GM12892 (cell line): Measurements from ENCODE around the gene ZNF208.
"Not testable (repeated sequence)": the region's sequence is repeated elsewhere in the genome, so short reads cannot be mapped to it uniquely, and the experiment has no call there.

Source experiments
- DNase-seq: peaks from one replicate; pipeline ENCODE4 v3.0.0; 2011; ENCODE audit not compliant: insufficient read length
- FAIRE-seq: peaks from 2 replicates; lab custom pipeline; 2011; peaks lifted over from hg19 to GRCh38; lab: Jason Lieb, UNC
- POLR2A ChIP-seq: IDR thresholded peaks from 2 replicates; pipeline ENCODE4 v1.6.1; 2011; ENCODE audit warnings: low read depth, low read length, control low read depth
- POLR2AphosphoS5 ChIP-seq: IDR thresholded peaks from 2 replicates; pipeline ENCODE4 v1.6.1; 2011; ENCODE audit warnings: low read depth, low read length, control low read depth
- TAF1 ChIP-seq: IDR thresholded peaks from 2 replicates; pipeline ENCODE4 v1.6.1; 2011; ENCODE audit warnings: low read depth, mild to moderate bottlenecking, control low read depth, low read length, borderline replicate concordance

Gene ZNF208

GRCh38 chr19:21915411-21915810 lies 95.3 kb downstream of the ZNF208 start:
- TF ChIP-seq TAF1 (no peak), POLR2AphosphoS5 (no peak), POLR2A (no peak)
- DNase-seq (no peak), FAIRE-seq (no peak)

GRCh38 chr19:21912654-21913053 lies 98.1 kb downstream of the ZNF208 start:
- FAIRE-seq (no peak), DNase-seq (no peak)
- TF ChIP-seq POLR2AphosphoS5 = no peak
- no peak for TF ChIP-seq TAF1
- TF ChIP-seq POLR2A = no peak

- TF ChIP-seq POLR2A = no peak
- no peak for TF ChIP-seq TAF1
- no peak for TF ChIP-seq POLR2AphosphoS5
- FAIRE-seq (no peak), DNase-seq (no peak)
Observed at GRCh38 chr19:21910318-21910717, 100.4 kb downstream of the ZNF208 start.

GRCh38 chr19:21908066-21908465 lies 102.7 kb downstream of the ZNF208 start:
- TF ChIP-seq POLR2AphosphoS5 = no peak
- TF ChIP-seq POLR2A = no peak
- TF ChIP-seq TAF1 = no peak
- DNase-seq (no peak), FAIRE-seq (no peak)

GRCh38 chr19:21907516-21907915 lies 103.2 kb downstream of the ZNF208 start:
- TF ChIP-seq TAF1 = no peak
- no peak for TF ChIP-seq POLR2A
- TF ChIP-seq POLR2AphosphoS5 = no peak
- DNase-seq = no peak
- no peak for FAIRE-seq

GRCh38 chr19:21902571-21902970 lies 108.2 kb downstream of the ZNF208 start:
- FAIRE-seq (no peak), DNase-seq (no peak)
- no peak for TF ChIP-seq POLR2A
- TF ChIP-seq TAF1 = no peak
- TF ChIP-seq POLR2AphosphoS5 = no peak

- no peak for FAIRE-seq
- no peak for DNase-seq
- TF ChIP-seq POLR2AphosphoS5 (no peak), POLR2A (no peak), TAF1 (no peak)
Observed at GRCh38 chr19:21901861-21902260, 108.9 kb downstream of the ZNF208 start.

- no peak for DNase-seq
- TF ChIP-seq TAF1 = no peak
- no peak for TF ChIP-seq POLR2AphosphoS5
- no peak for TF ChIP-seq POLR2A
- no peak for FAIRE-seq
Observed at GRCh38 chr19:21900401-21900800, 110.3 kb downstream of the ZNF208 start.

- no peak for FAIRE-seq
- DNase-seq = no peak
- no peak for TF ChIP-seq POLR2AphosphoS5
- TF ChIP-seq POLR2A = no peak
- no peak for TF ChIP-seq TAF1
Observed at GRCh38 chr19:21891086-21891485, 119.7 kb downstream of the ZNF208 start.

- DNase-seq, FAIRE-seq: not testable (repeated sequence)
Observed at GRCh38 chr19:21890017-21890416, 120.7 kb downstream of the ZNF208 start.

GRCh38 chr19:21885516-21885915 lies 125.2 kb downstream of the ZNF208 start:
- FAIRE-seq, DNase-seq: not testable (repeated sequence)

- DNase-seq, FAIRE-seq: not testable (repeated sequence)
Observed at GRCh38 chr19:21884786-21885185, 126.0 kb downstream of the ZNF208 start.

- FAIRE-seq (no peak), DNase-seq (no peak)
- TF ChIP-seq POLR2A = no peak
- no peak for TF ChIP-seq TAF1
- no peak for TF ChIP-seq POLR2AphosphoS5
Observed at GRCh38 chr19:21883516-21883915, 127.2 kb downstream of the ZNF208 start.
